Measurements from ENCODE around the gene ASZ1.

Gene ASZ1

GRCh38 chr7:117401293-117402002 is 25.8 kb downstream of the ASZ1 start:
- DNase-seq, result no peak

DNA sequence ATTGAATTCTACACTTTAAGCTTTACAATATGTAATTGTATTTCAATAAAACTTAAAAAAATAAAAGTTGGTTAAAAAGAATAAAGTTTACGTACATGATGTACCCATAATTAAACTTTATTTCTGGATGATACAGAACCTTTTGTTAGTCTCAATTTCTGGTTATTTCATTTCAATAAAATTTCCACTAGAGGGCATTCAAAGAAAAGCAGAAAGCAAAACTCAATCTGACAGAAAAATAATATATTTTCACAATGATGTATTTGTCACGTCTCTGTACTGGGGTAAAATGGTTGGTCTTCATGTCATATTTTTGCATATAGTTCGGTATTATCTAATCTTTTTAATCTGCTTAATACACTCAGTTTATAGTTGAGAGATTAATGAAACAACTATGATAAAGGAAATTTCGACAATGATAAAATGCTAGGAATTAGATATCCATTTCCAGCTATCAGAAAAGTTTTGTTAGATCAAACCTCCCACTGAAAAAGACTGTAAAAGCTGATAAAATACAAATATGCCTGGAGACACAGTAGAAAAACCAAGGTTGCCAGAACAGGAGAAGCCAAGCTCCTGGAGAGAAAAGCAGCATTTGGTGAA is 27.4 kb downstream of the ASZ1 start:
- DNase-seq, result no peak

- DNase-seq, result no peak
Observed at GRCh38 chr7:117395743-117396142, 31.6 kb downstream of the ASZ1 start.

DNA sequence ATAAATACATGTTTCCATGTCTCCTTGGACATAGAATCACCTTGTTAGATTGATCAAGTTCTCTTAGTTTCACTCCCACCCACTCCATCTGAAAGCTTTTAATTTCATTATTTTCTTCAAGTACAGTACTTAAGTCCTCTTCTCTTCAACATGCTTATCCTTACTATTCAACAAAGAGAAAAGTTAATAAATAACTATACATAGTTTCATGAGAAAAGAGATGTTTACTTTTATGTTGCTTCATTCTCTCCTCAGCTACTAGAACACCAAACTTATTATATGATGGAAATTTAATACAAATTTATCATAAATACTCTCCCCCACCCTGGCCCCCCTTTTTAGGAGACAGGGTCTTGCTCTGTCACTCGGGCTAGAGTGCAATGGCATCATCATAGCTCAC is 33.5 kb downstream of the ASZ1 start:
- DNase-seq, result no peak

GRCh38 chr7:117389871-117390270 is 37.4 kb downstream of the ASZ1 start:
- no peak for DNase-seq

- no peak for DNase-seq
Observed at GRCh38 chr7:117386110-117386706, 41.1 kb downstream of the ASZ1 start.

DNA sequence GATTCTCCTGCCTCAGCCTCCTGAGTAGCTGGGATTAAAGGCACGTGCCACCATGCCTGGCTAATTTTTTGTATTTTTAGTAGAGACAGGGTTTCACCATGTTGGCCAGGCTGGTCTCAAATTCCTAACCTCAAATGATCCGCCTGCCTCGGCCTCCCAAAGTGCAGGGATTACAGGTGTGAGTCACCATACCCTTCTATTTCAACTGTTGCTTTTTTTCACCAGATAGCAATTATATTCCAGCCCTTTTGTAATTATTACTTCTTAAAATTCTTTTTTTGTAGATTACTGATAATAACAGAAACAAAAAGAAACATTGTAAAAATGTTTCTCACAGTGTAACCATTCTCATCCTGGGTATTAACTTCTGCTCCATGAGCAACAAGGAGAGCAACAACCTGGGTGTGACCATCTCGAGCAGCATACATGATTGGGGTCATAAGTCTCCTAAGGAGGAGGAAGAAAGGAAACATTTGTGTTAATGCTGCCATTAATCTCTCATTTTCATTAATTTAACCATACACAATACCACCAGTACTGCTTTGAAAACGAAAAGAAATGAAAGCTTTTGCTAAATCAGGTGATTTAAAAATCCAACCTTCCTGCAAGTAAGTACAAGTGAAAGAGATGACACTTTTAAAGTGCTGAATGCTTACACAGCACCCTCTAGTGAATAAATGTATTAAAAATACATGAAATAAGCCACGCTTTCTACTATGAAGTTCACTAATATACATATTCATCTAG is 41.8 kb downstream of the ASZ1 start:
- DNase-seq, result no peak

DNA sequence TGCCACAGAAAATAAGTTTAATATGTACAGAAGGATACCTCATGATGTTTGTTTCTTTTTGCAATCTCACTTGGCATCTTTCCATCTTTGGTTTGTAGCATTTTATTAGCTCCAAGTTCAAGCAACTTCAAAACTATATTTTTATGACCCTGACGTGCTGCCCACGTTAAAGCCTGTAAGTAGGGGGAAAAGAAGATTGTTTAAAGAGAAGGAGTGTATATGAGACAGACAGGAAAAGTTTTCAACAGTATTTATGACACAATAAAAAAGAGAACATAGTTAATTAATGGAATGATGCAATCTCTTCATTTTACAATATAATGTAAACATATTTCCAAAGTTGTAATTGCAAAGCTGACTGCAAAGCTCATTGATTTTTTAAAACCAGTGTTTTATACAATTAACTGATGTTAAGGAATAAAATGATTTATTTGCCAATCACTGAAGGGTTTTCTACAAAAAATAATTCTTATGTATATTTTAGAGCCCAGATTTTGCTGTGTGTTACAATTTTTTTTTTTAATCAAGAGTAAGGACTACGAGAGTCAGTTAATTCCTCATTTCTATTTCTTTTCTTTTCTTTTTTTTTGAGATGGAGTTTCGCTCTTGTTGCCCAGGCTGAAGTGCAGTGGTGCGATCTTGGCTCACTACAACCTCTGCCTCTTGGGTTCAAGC is 42.5 kb downstream of the ASZ1 start:
- DNase-seq, result no peak

GRCh38 chr7:117383483-117384189 is 43.7 kb downstream of the ASZ1 start:
- no peak for DNase-seq

DNA sequence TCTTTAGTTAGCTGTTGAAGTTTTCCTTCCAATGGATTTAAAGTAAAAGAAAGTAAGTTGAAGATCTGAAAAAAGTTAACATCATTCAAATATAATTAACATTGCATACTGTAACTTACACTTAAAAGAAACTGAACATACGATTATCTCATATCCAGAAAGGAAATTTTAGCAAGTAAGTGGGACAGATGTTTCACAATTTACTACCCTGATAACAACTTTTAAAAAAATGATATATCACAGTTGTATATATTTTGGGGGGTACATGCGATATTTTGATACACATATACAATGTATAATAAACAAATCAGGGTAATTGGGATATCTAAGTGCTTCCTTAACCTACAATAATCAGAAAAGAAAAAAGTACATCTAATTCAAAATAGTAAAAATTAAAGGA is 44.2 kb downstream of the ASZ1 start:
- DNase-seq, result no peak

GRCh38 chr7:117381362-117381761 is 45.9 kb downstream of the ASZ1 start:
- DNase-seq, result no peak

GRCh38 chr7:117375380-117375779 is 51.9 kb downstream of the ASZ1 start:
- DNase-seq, result no peak

- no peak for DNase-seq
Observed at GRCh38 chr7:117372073-117372472, 55.2 kb downstream of the ASZ1 start.

DNA sequence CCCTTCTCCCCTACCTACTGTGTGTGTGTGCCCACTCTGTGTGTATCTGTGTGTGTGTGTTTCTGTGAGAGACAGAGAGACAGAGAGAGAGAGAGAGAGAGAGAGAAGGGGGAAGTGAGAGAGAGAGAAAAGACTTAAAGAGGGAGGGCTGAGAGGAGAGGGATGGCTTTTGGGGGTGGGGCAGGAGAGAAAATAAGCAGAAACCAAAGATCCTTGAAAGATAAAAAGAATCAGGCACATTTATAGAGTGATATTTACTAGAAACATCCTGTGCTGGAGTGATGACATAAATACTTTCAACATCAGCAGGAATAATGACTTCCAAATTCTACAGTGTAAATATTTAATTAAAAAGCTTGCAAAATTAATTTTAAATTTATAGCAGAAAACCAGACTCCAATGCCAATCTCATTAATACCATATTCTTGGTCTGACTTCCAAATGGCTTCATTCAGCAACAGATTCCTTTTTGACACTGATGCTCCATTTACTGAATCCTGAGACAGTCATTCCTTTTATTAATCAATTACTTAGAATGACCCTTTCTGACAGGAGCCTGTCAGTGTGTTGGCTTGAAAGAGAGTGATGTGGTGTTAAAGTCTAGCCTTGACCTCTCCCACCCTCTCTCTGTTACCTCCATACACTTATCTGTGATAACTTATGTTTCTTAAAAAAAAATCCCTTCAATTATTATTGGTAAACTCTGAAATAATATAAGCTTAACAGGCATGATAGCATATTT is 62.8 kb downstream of the ASZ1 start:
- DNase-seq, result no peak

DNA sequence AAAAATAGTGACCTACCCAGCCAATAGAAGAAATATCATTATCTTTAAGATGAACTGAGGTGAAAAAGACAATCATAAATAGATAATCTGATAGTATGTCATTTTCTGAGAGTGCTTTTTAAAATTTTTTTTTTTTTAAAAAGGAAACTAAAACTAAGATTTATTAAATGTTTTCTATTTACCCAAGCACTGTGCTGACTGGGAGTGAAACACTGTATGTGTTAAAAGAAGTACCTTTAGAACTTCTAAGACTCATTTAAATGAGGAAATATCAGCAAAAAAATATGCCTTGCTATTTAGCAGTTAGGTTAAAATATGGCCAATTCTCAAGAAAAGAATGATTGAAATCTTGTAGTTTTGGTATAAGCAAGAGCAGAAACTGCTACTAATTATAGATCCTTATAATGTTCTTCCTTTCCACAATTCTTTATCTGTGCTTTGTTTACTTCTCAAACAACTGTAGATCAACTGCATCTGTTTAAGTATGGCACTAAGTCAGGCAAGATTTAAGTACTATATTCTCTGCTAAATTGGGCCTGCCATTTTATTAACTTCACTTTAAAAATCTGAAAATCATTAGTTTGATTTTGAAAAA is 64.9 kb downstream of the ASZ1 start:
- no peak for DNase-seq

DNA sequence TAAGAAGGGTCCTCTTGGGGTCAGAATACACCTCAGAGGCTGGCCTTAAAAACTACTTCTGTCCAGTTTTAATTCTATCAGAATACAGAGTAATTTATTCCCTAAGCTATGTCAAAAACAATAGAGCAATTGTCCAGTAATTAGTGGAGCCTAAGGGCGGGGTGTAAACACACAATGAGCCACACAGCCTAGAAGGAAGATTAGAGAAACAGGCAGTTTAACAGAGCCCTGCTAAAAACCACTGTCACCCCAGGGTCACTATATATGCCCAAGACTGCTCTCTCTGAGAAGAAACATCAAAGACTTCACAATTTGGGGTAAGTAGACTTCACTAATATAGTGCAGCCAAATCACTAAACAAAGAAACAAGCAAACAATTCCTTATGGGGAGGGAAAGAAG is 77.3 kb downstream of the ASZ1 start:
- no peak for DNase-seq

DNA sequence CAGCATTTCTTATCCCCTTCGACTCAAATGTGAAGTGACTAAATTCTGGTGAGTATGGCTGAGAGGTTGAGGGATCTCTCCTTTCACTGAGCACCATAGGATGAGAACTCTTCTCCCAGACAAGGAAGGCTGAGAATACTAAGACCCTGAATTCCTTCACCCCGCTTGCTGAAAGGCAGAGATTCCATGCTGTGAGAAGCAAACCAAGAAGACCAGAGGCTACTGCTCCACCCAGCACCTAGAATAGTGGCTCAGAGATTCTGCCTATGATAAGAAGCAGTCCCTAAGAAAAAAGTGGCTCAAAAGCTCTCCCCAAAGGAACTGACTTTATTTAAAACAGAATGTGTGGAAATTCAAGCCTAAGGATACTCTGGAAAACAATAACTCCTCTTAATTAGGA is 77.7 kb downstream of the ASZ1 start:
- no peak for DNase-seq

DNA sequence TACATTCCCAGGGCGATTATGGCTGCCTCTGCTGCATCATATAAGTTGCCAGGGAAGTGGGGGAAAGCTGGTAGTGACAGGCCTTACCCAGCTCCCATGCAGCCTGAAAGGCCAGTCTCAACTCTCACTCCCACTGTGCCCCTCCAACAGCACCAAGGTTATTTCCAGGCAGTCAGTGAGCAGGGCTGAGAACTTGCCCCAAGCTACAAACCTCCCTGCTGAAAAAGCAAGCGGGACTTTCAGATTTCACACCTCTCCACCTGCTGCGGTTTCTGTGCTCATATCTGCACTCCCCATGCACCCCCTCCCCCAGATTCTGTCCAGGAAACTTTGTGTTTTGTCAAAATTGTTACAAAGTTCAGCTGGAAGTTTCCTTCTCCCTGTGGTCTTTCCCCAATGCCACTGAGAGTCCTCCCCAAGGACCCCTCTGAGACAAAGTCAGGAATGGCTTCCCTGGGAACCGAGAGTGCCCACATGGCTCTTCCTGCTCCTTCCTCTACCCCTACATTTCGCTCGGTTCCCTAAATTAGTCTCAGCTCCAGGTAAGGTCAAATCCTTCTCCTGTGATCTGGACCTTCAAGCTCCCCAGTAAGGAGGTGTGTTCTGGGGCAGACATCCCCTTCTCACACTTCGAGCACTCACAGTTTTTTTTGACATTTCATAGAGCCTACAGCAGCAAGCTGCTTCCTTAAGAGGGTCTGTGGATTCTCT is 79.2 kb downstream of the ASZ1 start:
- no peak for DNase-seq

DNA sequence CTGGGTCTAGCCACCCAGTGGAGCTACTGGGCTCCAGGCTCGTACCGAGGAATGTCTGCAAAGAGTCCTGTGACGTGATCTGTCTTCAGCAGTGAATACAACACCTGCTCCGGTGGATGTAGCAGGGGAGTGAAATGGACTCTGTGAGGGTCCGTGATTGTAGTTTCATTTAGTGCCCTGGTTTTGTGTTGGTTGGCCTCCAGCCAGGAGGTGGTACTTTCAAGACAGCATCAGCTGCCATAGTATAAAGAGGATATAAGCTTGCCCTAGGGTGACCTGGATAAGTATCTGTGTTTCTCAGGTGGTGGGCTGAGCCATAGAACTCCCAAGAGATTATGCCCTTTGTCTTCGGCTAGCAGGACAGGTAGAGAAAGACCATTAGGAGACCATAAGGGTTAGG is 79.8 kb downstream of the ASZ1 start:
- DNase-seq, result no peak

DNA sequence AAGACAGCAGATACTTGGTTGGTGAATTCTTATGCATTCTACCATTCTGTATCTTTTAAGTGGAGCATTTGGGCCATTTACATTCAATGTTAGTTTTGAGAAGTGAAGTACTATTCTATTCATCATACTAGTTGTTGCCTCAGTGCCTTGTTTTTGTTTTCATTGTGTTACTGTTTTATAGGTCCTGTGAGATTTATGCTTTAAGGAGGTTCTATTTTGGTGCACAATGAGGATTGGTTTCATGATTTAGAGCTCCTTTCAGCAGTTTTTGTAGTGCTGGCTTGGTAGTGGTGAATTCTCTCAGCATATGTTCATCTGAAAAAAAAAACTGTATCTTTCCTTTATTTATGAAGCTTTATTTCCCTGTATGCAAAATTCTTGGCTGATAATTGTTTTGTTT is 81.1 kb downstream of the ASZ1 start:
- no peak for DNase-seq

DNA sequence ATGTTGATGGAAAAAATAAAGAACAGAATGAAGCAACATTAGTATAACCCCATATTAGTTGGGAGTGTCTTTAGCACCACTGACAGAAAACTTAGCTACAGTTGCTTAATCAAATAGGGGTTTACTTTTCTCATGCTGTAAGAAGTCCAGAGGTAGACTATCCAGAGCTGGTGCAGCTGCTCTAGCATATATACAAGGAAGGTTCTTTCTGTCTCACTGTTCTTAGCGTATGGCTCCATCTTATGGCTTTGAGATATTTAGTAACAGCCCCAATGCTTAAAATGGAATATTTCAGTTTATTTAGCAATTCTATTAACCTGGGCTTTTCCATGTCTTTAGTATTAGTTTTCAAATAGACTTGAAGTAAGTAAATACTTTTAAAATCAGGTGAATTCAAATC is 89.3 kb downstream of the ASZ1 start:
- DNase-seq, result no peak

All from NCI-H2029 treated with DMSO at 0.1 percent for 48 hours (cell line).